Keratinocyte (primary cell): ENCODE results near the gene MAG. TPM values are rescaled to one million over a fixed set of nuclear protein-coding genes. Genes with fewer than 3 reads are reported as not detected.

Source experiments
- DNase-seq: peaks from one replicate; pipeline ENCODE4 v3.0.0-alpha.2; 2011; ENCODE audit warnings: low read depth, missing footprints, low spot score
- FAIRE-seq: peaks from 2 replicates; lab custom pipeline; 2011; peaks lifted over from hg19 to GRCh38; lab: Jason Lieb, UNC
- H2AFZ ChIP-seq: 2 replicates; pipeline ENCODE4 v1.6.0; 2012; ENCODE audit warnings: low read length, control low read depth, inconsistent platforms; ENCODE audit not compliant: control insufficient read depth
- H3K27ac ChIP-seq: 2 replicates; pipeline ENCODE4 v1.5.1; 2011; ENCODE audit warnings: low read length; ENCODE audit not compliant: control insufficient read depth, insufficient read depth
- H3K27me3 ChIP-seq: 3 replicates; pipeline ENCODE4 v1.6.0; 2011; ENCODE audit warnings: low read length; ENCODE audit not compliant: control insufficient read depth, insufficient read depth; ENCODE audit errors: extremely low read depth
- H3K36me3 ChIP-seq, 2 experiments: 2 replicates in 1 of 2; 3 replicates in 1 of 2; pipeline ENCODE4 v1.5.1; 2011; ENCODE audit warnings: low read length in 2 of 2, mild to moderate bottlenecking in 1 of 2; ENCODE audit not compliant: control insufficient read depth in 2 of 2, insufficient read depth in 2 of 2; ENCODE audit errors: extremely low read depth in 1 of 2
- H3K4me1 ChIP-seq: 3 replicates; pipeline ENCODE4 v1.5.1; 2011; ENCODE audit warnings: low read length; ENCODE audit not compliant: control insufficient read depth, insufficient read depth; ENCODE audit errors: extremely low read depth
- H3K4me2 ChIP-seq: 3 replicates; pipeline ENCODE4 v1.6.0; 2011; ENCODE audit warnings: low read depth, low read length; ENCODE audit not compliant: control insufficient read depth, insufficient read depth; ENCODE audit errors: extremely low read depth
- H3K4me3 ChIP-seq, 3 experiments: fragments of 200-600 bp in 1 of 3; sonication (generic) in 1 of 3; 2 replicates in 2 of 3; 3 replicates in 1 of 3; pipeline ENCODE4 v1.5.1; 2011 to 2016; ENCODE audit warnings: low read length in 3 of 3, mild to moderate bottlenecking in 3 of 3, control low read depth in 2 of 3, inconsistent platforms in 1 of 3, low read depth in 1 of 3, mixed read lengths in 1 of 3, mixed run types in 1 of 3, moderate library complexity in 1 of 3; ENCODE audit not compliant: control insufficient read depth in 2 of 3, insufficient read depth in 2 of 3; ENCODE audit errors: extremely low read depth in 1 of 3
- H3K79me2 ChIP-seq: 2 replicates; pipeline ENCODE4 v1.6.0; 2012; ENCODE audit warnings: low read length; ENCODE audit not compliant: control insufficient read depth, insufficient read depth
- H3K9ac ChIP-seq: 3 replicates; pipeline ENCODE4 v1.6.0; 2011; ENCODE audit warnings: low read length; ENCODE audit not compliant: control insufficient read depth, insufficient read depth; ENCODE audit errors: extremely low read depth
- H3K9me1 ChIP-seq: 3 replicates; pipeline ENCODE4 v1.6.0; 2011; ENCODE audit warnings: low read length; ENCODE audit not compliant: control insufficient read depth, insufficient read depth; ENCODE audit errors: extremely low read depth
- H3K9me3 ChIP-seq: 2 replicates; pipeline ENCODE4 v1.5.1; 2012; ENCODE audit warnings: low read depth, low read length; ENCODE audit not compliant: control insufficient read depth
- H4K20me1 ChIP-seq: 3 replicates; pipeline ENCODE4 v1.6.0; 2011; ENCODE audit warnings: low read length; ENCODE audit not compliant: control insufficient read depth, insufficient read depth; ENCODE audit errors: extremely low read depth
- CTCF ChIP-seq, 3 experiments: IDR thresholded peaks in 1 of 3; conservative IDR thresholded peaks in 1 of 3; optimal IDR thresholded peaks in 1 of 3; 2 replicates in 2 of 3; 3 replicates in 1 of 3; pipeline versions ENCODE3 to v1.5.1; 2011; ENCODE audit warnings: low read length in 3 of 3, mild to moderate bottlenecking in 3 of 3, moderate library complexity in 2 of 3, control low read depth in 1 of 3, inconsistent platforms in 1 of 3; ENCODE audit not compliant: insufficient read depth in 2 of 3; ENCODE audit errors: extremely low read depth in 1 of 3
- EZH2 ChIP-seq: IDR thresholded peaks from one replicate; pipeline ENCODE4 v1.6.1; 2012; ENCODE audit warnings: inconsistent platforms, mild to moderate bottlenecking, low read length, moderate library complexity
- dilution Hi-C: fragments of 300-500 bp; cut with MboI; formaldehyde crosslinking; loops from one replicate; pipeline ENCODE4 v1.7.0; 2020; ENCODE audit warnings: low sequenced_read_pairs; ENCODE audit not compliant: extremely low pct_ligation_motif_present
- polyA plus RNA-seq, 5 experiments: library from polyadenylated mRNA; depleted of rRNA in 3 of 5; stranded (reverse) in 3 of 5; stranded (forward) in 1 of 5; unstranded in 1 of 5; fragments of >200 nt; gene quantifications; 1 replicate in 1 of 5; 2 replicates in 3 of 5; 3 replicates in 1 of 5; pipeline versions ENCODE4 v1.2.1 to v1.2.3, GENCODE V29; 2011 to 2012; ENCODE audit warnings: missing spikeins in 2 of 5, low read depth in 1 of 5, low replicate concordance in 1 of 5

The MAG gene
- polyA plus RNA-seq, 1 donor (not counting 4 experiments of a cell fraction or from before 2014, with no cell fraction given): not detected

DNA sequence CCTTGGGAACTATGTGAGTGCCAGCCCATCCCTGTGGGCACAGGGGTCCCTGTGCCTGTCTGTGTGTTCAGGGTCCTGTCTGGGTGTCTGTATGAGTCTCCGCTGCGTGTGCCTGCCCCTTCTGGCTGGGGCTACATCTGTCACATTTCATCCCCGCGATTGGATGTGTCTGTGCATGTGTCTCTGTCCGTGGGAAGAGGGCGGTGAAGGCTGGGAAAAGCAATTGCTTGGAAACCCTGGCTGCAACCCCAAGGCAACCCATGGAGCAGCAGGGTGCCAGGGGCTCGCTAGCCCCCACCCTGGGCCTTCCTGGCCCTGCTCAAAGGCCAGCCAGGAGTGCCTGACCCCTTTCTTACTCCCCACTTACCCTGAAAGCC, 1.4 kb downstream of the MAG start:
- Histone ChIP-seq H3K79me2 (no peaks in the 10 kb centered on the region), H3K27ac (no peak overlapping the region), H3K36me3 (no peaks in the 10 kb centered on the region), H3K9ac (no peak overlapping the region), H3K27me3 (peaks cover 51% of the 10 kb centered on the region), H3K9me1 (no peaks in the 10 kb centered on the region), H3K4me1 (no peaks in the 10 kb centered on the region), H2AFZ (no peak overlapping the region), H3K4me3 (no peak overlapping the region), H3K4me2 (no peak overlapping the region), H4K20me1 (no peaks in the 10 kb centered on the region), H3K9me3 (no peaks in the 10 kb centered on the region)
- TF ChIP-seq EZH2 (peak; percentile 81), CTCF (optimal IDR thresholded peaks at IDR 0.05 in 1 of 3, IDR thresholded peaks at IDR 0.05 in 1 of 3, conservative IDR thresholded peaks at IDR 0.05 in 1 of 3; ENCODE audit: extremely low read depth in 1 of 3, insufficient read depth in 2 of 3, low read length in 3 of 3) (no peak)
- dilution Hi-C loops: no loop called here
- FAIRE-seq (no peak), DNase-seq (no peak)

GRCh38 chr19:35293808-35294207, 1.8 kb downstream of the MAG start:
- peaks cover 51% of the 10 kb centered on the region for H3K27me3 ChIP-seq
- no peaks in the 10 kb centered on the region for H3K9me3 ChIP-seq
- no peak overlapping the region for H3K4me3 ChIP-seq
- no peaks in the 10 kb centered on the region for H3K79me2 ChIP-seq
- DNase-seq (no peak), FAIRE-seq (no peak)
- H4K20me1 ChIP-seq: no peaks in the 10 kb centered on the region
- H3K36me3 ChIP-seq: no peaks in the 10 kb centered on the region
- no peaks in the 10 kb centered on the region for H3K4me1 ChIP-seq
- H3K27ac ChIP-seq: no peak overlapping the region
- H3K4me2 ChIP-seq: no peak overlapping the region
- no peak overlapping the region for H3K9ac ChIP-seq
- dilution Hi-C loops: no loop called here
- no peaks in the 10 kb centered on the region for H3K9me1 ChIP-seq
- no peak for TF ChIP-seq CTCF (optimal IDR thresholded peaks at IDR 0.05 in 1 of 3, IDR thresholded peaks at IDR 0.05 in 1 of 3, conservative IDR thresholded peaks at IDR 0.05 in 1 of 3; ENCODE audit: extremely low read depth in 1 of 3, insufficient read depth in 2 of 3, low read length in 3 of 3)
- no peak overlapping the region for H2AFZ ChIP-seq
